NCI-H2227 (cell line): ENCODE measurements around the gene RASL10B.
"Not testable (repeated sequence)": the region's sequence is repeated elsewhere in the genome, so short reads cannot be mapped to it uniquely, and the experiment has no call there.

Experiments used
- DNase-seq: peaks from one replicate; lab custom pipeline; 2025; ENCODE audit not compliant: unreplicated experiment; lab: John Stamatoyannopoulos, UW

Gene RASL10B

GRCh38 chr17:35731239-35731916 lies at the start of gene RASL10B:
TSS of gene RASL10B (plus strand) at chr17:35731639. CDS start at chr17:35735185, 3,546 bp downstream.
- peak; percentile 55 for DNase-seq

GRCh38 chr17:35683591-35683990 lies 47.8 kb upstream of the RASL10B start:
- no peak for DNase-seq

GRCh38 chr17:35684055-35684802 lies 47.2 kb upstream of the RASL10B start:
- no peak for DNase-seq

- DNase-seq = no peak
Measured at GRCh38 chr17:35692512-35693210, 38.8 kb upstream of the RASL10B start.

GRCh38 chr17:35693662-35694061 lies 37.8 kb upstream of the RASL10B start:
- DNase-seq = no peak

GRCh38 chr17:35694906-35695305 lies 36.5 kb upstream of the RASL10B start:
- no peak for DNase-seq

- no peak for DNase-seq
Measured at GRCh38 chr17:35695613-35696012, 35.8 kb upstream of the RASL10B start.

GRCh38 chr17:35698800-35699199 lies 32.6 kb upstream of the RASL10B start:
- no peak for DNase-seq

GRCh38 chr17:35700150-35700549 lies 31.3 kb upstream of the RASL10B start:
- DNase-seq = peak; percentile 74

- DNase-seq = no peak
Measured at GRCh38 chr17:35701491-35701890, 29.9 kb upstream of the RASL10B start.

- DNase-seq = not testable (repeated sequence)
Measured at GRCh38 chr17:35703308-35703707, 28.1 kb upstream of the RASL10B start.

GRCh38 chr17:35705230-35705629 lies 26.2 kb upstream of the RASL10B start:
- no peak for DNase-seq

GRCh38 chr17:35705705-35706104 lies 25.7 kb upstream of the RASL10B start:
- DNase-seq = no peak

GRCh38 chr17:35708149-35708548 lies 23.3 kb upstream of the RASL10B start:
- no peak for DNase-seq

GRCh38 chr17:35708951-35709350 lies 22.5 kb upstream of the RASL10B start:
- DNase-seq = no peak

GRCh38 chr17:35709874-35710273 lies 21.6 kb upstream of the RASL10B start:
- no peak for DNase-seq

GRCh38 chr17:35710950-35711349 lies 20.5 kb upstream of the RASL10B start:
- DNase-seq = no peak

GRCh38 chr17:35713069-35713728 lies 18.2 kb upstream of the RASL10B start:
- DNase-seq = no peak

- no peak for DNase-seq
Measured at GRCh38 chr17:35714988-35715387, 16.5 kb upstream of the RASL10B start.

- DNase-seq = peak; percentile 26
Measured at GRCh38 chr17:35715416-35715815, 16.0 kb upstream of the RASL10B start.

GRCh38 chr17:35716173-35716572 lies 15.3 kb upstream of the RASL10B start:
- DNase-seq = no peak
